NT2/D1 (cell line): ENCODE measurements around the gene ALDH1B1.

Source experiments
- SUZ12 ChIP-seq: IDR thresholded peaks from 2 replicates; pipeline ENCODE4 v1.6.1; 2011; ENCODE audit not compliant: insufficient read length, insufficient read depth; ENCODE audit errors: extremely low read depth
- YY1 ChIP-seq: IDR thresholded peaks from 2 replicates; pipeline ENCODE4 v1.6.1; 2011; ENCODE audit not compliant: insufficient read length, insufficient read depth
- ZNF274 ChIP-seq: IDR thresholded peaks from 2 replicates; pipeline ENCODE4 v1.6.1; 2011; ENCODE audit warnings: mild to moderate bottlenecking, low read depth, low read length

- TF ChIP-seq SUZ12 (no peak), YY1 (no peak), ZNF274 (no peak)
Observed at GRCh38 chr9:38415856-38416255, 23.4 kb downstream of the ALDH1B1 start.
